ENCODE results near the gene RTL1. TPM values are rescaled to one million over a fixed set of nuclear protein-coding genes. Genes with fewer than 3 reads are reported as not detected.

Gene RTL1
- total RNA-seq, 1 donor = not detected

DNA sequence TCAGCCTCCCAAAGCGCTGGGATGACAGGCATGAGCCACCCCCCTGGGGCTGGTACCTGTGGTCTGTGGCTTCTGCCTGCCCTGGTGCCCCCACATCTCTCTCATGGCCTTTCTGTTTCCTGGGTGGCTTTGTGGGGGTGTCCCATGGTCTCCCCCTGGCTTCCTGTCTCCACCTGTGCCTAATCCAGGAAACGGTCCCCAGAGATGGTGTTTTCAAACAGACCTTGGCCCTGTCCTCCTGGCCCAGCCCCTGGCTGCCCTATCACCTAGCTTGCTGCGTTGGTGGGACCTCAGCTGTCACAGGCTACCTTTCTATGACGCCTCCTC, 59.5 kb downstream of the RTL1 start:
- Histone ChIP-seq H3K9me3 (ENCODE audit: low read depth, low read length) (no peaks in the 10 kb centered on the region), H3K27me3 (ENCODE audit: insufficient read depth, low read length) (no peaks in the 10 kb centered on the region), H3K4me3 (ENCODE audit: low read length) (no peak overlapping the region), H3K4me1 (ENCODE audit: insufficient read depth, low read length) (peaks cover 2% of the 10 kb centered on the region)

DNA sequence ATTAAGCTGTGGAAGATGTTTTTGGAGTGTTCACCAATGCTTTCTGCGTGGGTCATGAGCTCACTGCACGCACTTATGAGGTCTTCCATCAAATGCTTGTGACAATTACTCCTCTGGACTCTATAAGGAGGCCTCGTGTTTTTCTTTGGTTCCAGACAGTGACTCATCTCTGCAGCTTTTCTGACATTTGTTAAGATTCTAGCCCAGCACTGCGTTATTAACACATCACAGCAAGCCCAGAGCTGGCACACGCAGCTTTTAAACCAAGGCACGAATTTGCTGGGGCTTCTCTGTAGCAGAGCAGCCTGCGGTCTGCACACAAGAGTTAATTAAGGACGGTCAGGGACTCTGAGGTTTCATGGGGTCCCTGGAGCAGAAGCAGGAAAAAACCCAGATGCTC, 60.7 kb downstream of the RTL1 start:
- Histone ChIP-seq H3K9me3 (ENCODE audit: low read depth, low read length) (no peaks in the 10 kb centered on the region), H3K4me3 (ENCODE audit: low read length) (no peak overlapping the region), H3K4me1 (ENCODE audit: insufficient read depth, low read length) (no peaks in the 10 kb centered on the region), H3K27me3 (ENCODE audit: insufficient read depth, low read length) (no peaks in the 10 kb centered on the region)

DNA sequence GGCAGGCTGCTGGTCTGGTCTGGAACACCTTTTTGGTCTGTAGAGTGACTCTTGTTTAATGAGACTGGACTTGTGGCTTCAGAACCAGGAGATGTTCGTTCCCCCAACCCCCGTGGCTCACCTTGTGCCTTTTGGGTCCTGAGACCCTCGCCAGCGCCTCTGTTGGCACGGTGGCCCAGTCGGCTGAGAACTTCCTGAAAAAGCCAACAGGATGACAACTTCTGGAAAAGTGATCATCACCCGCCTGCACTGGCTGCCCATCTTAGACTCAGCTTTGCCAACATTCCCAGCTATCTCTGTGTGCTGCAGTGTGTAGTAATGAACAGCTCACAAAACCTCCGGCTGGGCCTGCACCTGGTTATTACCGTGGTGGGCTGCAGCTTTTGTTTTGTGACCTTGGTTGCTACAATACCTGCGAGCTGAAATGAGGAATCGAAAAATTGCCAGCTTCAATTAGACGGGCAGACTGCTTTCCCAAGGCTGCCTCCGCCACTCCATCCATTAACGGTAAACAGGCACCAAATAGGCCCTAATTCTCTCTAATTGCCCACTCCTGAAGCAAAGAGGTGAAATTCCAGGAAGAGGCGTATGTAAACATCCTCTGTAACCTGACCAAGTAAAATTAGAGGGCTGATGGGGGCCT, 61.6 kb downstream of the RTL1 start:
- Histone ChIP-seq H3K9me3 (ENCODE audit: low read depth, low read length) (no peaks in the 10 kb centered on the region), H3K27me3 (ENCODE audit: insufficient read depth, low read length) (no peaks in the 10 kb centered on the region), H3K4me1 (ENCODE audit: insufficient read depth, low read length) (no peaks in the 10 kb centered on the region), H3K4me3 (ENCODE audit: low read length) (no peak overlapping the region)

DNA sequence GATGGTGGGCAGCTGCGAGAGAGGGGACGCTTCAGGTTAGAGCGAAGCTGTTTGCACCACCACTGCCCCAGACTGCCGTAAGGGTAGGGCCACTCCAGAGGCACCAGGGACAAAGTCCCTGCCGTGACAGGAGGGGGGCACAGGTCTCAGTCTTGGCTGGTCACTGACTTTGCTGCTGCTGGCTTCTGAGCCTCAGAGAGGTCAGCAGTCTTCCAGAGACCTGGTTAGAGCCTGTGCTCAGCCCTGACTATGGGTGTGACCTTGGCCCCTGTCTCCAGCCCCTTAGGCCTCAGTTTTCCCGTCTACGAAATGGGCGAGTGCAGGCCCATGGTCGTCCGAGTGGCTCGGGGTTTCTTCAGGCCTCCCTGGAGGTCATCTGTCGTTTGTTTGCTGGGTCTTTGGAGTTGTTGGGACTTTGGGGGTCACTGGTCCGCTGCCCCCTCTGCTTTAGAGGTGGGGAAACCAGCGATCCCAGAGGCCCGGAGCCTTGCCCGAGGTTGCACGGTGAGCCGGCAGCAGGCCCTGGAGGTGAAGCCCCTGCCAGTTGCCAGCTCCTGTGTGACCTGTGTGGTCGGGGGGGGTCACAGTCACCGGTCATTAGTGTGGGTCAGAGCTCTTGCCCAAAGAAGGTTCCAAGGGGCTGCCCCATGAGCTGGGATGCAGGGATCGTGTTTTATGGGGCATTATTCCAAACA, 62.3 kb downstream of the RTL1 start:
- Histone ChIP-seq H3K4me1 (ENCODE audit: insufficient read depth, low read length) (no peaks in the 10 kb centered on the region), H3K27me3 (ENCODE audit: insufficient read depth, low read length) (no peaks in the 10 kb centered on the region)

DNA sequence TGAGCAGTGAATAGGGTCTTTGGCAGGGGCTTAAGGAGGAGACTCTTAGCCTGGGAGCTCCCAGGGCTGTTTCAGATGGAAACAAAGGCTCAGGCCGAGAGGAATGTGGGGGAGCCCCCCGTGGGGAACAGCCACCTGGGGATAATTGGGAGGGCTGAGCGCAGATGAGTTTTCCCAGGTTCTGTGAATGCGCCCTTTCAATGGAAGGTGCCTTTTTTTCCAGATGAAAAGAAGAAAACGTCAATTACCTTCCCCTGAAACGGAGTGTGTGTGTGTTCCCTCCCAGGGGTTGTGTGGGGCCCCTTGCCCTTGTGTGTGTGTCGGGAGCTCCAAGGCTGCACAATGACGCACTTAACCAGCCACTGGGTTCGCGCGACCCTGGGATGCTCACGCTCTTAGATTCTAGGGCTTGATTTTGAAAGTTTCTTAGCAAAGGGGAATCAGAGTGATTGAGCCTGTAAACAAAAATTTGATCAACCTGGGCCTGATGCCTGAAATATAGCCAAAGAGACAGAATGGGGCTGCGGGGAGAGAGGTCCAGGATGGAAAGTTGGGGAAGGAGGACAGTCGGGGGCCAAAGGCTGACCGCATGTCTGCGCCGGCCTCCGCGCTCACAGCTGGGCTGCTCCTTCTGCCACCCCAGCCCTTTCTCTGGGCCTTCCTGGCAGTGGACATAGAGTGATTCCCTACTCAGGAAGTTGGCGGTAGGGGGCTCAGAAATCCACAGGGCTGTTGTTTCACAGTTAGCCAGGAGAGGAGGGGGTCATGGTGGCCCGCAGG, 63.0 kb downstream of the RTL1 start:
- Histone ChIP-seq H3K9me3 (ENCODE audit: low read depth, low read length) (no peaks in the 10 kb centered on the region), H3K4me1 (ENCODE audit: insufficient read depth, low read length) (no peaks in the 10 kb centered on the region), H3K4me3 (ENCODE audit: low read length) (no peak overlapping the region), H3K27me3 (ENCODE audit: insufficient read depth, low read length) (no peaks in the 10 kb centered on the region)

More for the DNA sequence above, 62.3 kb downstream of the RTL1 start:
- no peak overlapping the region for H3K4me3 ChIP-seq (ENCODE audit: low read length)
- H3K9me3 ChIP-seq (ENCODE audit: low read depth, low read length) = no peaks in the 10 kb centered on the region

DNA sequence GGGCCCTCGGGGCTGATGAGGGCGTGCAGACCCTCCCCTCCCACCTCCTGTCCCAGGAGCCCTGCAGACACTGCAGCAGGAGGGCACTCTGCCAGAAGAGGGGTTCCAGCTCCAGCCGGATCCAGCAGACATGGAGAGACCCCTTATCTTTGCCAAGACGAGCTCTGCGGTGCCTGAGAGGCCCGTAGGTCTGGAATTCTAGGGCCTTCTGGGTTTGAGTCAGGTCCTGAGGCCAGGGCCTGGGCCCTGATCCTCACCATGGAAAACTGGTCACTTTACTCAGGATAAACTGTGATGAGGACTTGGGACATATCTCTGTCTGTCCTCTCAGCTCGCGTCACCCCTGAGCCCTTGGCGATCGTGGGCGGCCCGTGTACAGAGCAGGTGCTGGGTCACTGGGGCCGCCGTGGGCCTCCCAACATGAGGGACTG, 63.8 kb downstream of the RTL1 start:
- no peaks in the 10 kb centered on the region for H3K27me3 ChIP-seq (ENCODE audit: insufficient read depth, low read length)
- no peaks in the 10 kb centered on the region for H3K4me1 ChIP-seq (ENCODE audit: insufficient read depth, low read length)
- no peak overlapping the region for H3K4me3 ChIP-seq (ENCODE audit: low read length)
- no peaks in the 10 kb centered on the region for H3K9me3 ChIP-seq (ENCODE audit: low read depth, low read length)

DNA sequence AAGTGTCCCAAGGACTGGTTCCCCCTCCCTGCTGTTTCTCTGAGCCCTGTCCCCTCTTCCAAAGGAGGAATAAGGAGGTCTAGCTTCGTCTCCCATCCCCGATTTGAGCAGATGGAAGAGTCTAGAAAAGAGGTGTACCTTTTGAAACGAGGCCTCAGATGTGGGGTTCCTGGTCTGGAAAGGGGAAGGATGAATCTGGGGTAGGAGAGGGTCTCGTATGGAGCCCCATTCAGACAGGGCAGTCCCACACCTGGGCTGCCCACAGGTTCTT, 64.3 kb downstream of the RTL1 start:
- H3K27me3 ChIP-seq (ENCODE audit: insufficient read depth, low read length) = no peaks in the 10 kb centered on the region
- no peak overlapping the region for H3K4me3 ChIP-seq (ENCODE audit: low read length)

DNA sequence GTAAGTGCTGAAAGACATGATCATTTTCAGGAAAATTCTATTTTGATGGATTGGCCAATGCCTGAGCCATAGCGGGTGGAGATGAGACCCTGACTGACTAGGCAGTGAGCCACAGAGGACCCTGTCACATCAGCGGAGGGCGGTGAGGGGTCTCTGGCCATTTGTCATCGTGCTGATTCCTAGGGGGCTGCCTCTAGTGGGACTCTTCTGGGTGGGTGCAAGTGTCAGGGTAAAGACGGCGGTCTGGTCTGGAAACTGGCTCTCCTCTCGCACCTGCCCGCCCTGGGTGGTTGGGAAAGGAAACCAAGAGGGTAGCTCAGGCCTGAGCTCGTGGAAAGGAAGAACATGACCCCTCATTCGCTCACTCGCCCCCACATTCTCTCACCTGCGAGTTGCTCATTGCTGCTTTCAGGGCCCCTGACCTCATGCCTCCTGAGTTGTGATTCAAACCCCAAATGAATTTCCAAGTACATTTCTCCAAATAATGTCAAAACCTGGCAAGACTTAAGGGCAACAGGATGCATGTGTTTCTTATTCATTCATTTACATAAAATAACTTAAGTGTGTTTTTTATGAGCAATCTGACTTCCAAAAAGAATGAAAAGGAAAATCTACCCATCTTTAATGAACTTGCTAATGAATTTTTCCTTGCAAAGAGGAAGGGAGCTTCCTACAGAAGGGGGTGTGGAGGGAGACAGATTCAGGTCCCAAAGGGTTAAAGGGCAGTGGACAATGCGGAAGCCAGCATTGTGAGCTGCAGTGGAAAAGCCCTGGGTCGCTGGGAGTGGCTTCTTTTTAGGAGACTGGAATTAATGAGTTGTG, 64.8 kb downstream of the RTL1 start:
- Histone ChIP-seq H3K9me3 (ENCODE audit: low read depth, low read length) (no peaks in the 10 kb centered on the region), H3K27me3 (ENCODE audit: insufficient read depth, low read length) (no peaks in the 10 kb centered on the region), H3K4me1 (ENCODE audit: insufficient read depth, low read length) (no peaks in the 10 kb centered on the region), H3K4me3 (ENCODE audit: low read length) (no peak overlapping the region)

More for the DNA sequence above, 64.3 kb downstream of the RTL1 start:
- no peaks in the 10 kb centered on the region for H3K9me3 ChIP-seq (ENCODE audit: low read depth, low read length)
- no peaks in the 10 kb centered on the region for H3K4me1 ChIP-seq (ENCODE audit: insufficient read depth, low read length)

DNA sequence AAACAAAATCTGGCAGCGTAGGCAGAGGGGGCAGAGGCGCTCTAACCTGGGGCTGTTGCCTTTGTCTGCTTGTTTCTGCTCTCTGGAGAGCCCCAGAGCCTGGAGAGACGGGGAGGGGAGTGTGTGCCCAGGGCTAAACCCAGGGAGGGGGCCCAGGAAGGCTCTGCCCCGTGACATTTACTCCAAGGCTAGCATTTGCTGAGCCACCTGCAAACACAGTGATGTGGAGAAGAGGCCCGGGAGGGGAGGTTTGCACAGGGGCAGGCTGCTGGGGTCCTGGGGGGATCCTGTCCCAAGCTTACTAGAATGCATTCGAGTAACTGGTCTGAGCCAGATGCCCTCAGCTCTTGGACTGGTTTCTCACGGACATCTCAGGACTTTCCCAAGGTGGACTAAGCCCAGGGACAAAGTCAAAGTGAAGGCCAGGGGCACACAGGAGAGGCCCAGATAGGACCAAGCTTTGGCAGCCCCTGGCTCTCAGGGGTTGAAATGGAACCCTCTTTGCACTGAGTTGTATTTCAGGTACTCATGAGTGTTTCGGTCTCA, 65.6 kb downstream of the RTL1 start:
- Histone ChIP-seq H3K27me3 (ENCODE audit: insufficient read depth, low read length) (no peaks in the 10 kb centered on the region), H3K4me1 (ENCODE audit: insufficient read depth, low read length) (no peaks in the 10 kb centered on the region), H3K4me3 (ENCODE audit: low read length) (no peak overlapping the region), H3K9me3 (ENCODE audit: low read depth, low read length) (no peaks in the 10 kb centered on the region)

DNA sequence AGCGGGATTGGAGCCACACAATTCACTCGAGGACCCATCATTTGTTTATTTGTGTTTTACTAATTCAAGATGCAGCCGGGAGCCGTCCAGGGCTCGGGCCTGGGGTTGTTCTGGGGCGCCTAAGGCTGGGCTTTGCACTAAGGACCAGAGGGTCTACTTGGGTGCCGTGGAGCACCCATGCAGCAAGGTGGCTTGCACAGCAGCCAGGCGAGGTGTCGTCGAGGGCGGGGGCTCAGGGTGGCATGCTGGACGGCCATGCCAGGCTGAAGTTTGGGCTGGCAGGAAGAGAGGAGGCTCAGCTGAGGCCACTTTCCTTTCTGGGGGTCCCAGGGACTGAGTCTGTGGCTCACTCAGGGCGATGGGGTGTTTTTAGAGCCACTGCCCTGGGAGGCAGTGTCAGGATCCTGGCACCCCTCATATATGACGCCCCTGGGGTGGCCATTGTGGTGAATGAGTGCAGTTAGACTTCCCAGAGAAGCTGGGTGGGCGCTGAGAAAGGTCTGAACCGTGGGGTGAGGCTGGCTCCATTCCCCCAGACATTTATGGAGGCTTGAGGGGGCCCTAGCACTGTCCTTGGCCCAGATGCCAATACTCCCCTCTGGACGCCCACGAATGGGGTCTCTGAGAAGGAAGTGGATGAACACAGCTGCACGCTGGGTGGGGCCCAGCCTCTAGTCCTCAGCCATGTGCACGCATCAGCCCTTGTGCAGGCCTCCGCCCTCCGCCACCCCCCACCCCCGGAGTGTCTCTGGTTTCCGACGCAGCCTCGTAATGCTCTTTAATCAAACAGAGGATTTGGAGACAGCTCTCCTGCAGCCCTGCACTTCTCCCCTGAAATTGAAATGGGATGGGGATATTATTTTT, 66.3 kb downstream of the RTL1 start:
- H3K27me3 ChIP-seq (ENCODE audit: insufficient read depth, low read length) = no peaks in the 10 kb centered on the region
- H3K9me3 ChIP-seq (ENCODE audit: low read depth, low read length) = no peaks in the 10 kb centered on the region
- H3K4me1 ChIP-seq (ENCODE audit: insufficient read depth, low read length) = no peaks in the 10 kb centered on the region
- H3K4me3 ChIP-seq (ENCODE audit: low read length) = no peak overlapping the region

DNA sequence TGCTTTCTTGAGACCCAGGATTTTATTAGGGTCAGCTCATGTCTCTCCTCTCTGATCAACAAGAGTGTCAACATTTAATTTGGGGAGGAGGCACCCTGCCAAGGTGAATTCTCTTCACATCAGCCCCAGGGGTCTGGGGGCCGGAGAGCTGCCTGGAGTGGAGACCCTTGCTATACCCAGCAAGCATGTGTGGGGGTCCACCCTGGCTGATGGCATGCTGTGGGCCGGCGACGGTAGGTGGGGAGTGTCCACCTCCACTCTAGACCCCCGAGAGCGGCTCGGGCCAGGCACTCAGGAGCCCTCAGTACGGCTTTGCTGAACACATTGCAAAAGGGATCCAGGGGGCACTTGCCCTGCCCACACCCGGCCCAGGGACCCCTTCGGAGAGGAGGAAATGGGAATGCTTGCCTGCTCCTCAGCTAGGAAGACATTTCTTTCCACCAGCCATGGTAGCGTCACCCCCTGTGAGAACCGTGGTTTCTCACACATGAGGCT, 67.2 kb downstream of the RTL1 start:
- Histone ChIP-seq H3K4me3 (ENCODE audit: low read length) (no peak overlapping the region), H3K9me3 (ENCODE audit: low read depth, low read length) (no peaks in the 10 kb centered on the region), H3K4me1 (ENCODE audit: insufficient read depth, low read length) (no peaks in the 10 kb centered on the region), H3K27me3 (ENCODE audit: insufficient read depth, low read length) (no peaks in the 10 kb centered on the region)

DNA sequence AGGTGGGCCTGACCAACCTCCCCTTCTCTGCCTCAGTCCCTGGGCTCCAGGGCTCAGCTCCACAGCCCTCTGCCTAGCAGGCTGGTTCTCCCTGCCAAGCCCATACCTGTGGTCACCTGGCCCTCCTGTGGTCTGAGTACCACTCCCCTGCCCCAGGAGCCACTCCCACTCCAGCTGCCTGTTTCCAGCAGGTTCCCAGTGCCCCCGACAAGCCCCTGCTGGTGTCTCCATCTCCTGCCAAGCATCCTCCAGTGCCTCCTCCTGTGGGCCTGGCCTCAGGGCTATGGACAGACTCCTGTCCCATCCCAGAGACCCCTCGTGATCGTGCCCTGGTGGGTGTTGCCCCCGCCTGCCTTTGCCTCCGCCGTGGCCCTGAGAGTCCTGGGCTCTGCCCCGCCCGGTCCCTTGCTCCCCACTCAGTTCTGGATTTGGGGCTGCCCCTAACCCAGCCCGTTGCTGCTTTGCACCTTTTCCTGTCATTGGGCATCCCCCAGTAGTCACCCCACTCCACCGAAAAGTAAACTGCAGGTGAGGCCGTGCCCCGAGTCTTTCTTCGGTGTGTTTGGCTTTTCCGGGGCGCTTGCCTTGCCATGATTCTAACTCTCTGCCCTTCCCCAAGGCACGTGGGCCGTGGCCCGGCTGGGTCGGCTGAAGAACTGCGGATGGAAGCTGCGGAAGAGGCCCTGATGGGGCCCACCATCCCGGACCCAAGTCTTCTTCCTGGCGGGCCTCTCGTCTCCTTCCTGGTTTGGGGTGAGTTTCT, 67.8 kb downstream of the RTL1 start:
- Histone ChIP-seq H3K9me3 (ENCODE audit: low read depth, low read length) (no peaks in the 10 kb centered on the region), H3K27me3 (ENCODE audit: insufficient read depth, low read length) (no peaks in the 10 kb centered on the region), H3K4me3 (ENCODE audit: low read length) (no peak overlapping the region), H3K4me1 (ENCODE audit: insufficient read depth, low read length) (no peaks in the 10 kb centered on the region)

DNA sequence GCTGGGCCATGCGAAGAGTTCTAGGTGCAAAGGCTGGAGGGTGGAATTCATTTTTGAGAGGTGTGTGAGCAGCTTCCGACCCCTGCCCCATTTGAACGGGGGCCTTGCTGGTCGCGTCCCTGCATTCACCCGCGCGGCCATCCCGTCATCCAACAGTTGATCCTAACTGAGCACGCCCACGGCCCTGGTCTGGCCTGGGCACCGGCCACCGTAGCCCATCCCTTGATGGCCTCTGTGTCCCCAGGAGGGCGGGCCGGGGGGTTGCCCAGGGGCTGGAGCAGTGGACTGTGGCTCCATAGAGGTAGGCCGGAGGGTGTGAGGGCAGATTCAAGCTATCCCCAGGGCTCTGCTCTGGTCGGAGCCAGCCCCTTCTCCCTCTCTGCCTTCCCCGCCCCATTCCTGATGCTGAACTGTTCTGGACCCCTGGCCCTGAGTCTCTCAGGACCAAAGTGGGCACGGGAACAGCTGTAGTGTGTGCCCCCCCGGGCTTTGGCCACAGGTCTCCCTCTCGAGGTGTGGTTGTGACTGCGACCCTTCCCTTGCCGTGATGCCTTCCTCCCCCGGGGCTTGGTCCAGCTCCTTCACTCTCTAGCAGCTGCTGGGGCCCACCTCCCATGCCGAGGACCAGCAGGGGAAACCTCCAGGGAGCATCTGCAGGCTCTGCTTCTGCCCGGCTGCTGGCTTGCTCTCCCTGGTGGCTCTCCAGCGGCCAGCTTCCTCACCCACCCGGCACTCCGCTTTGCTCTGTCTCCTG, 68.6 kb downstream of the RTL1 start:
- H3K27me3 ChIP-seq (ENCODE audit: insufficient read depth, low read length) = no peaks in the 10 kb centered on the region
- H3K4me1 ChIP-seq (ENCODE audit: insufficient read depth, low read length) = no peaks in the 10 kb centered on the region
- H3K4me3 ChIP-seq (ENCODE audit: low read length) = no peak overlapping the region
- no peaks in the 10 kb centered on the region for H3K9me3 ChIP-seq (ENCODE audit: low read depth, low read length)

Measured in mononuclear cell (primary cell).